WTC11 (cell line): ENCODE measurements around the gene MROH2B.

ENCODE experiments used
- E2F4 ChIP-seq: sonication (generic); formaldehyde crosslinking; IDR thresholded peaks from 2 replicates; pipeline ENCODE4 v1.8.1; 2022; ENCODE audit warnings: low read depth, mild to moderate bottlenecking, moderate library complexity, missing genetic modification reagents, borderline replicate concordance
- USF2 ChIP-seq: sonication (generic); formaldehyde crosslinking; IDR thresholded peaks from 2 replicates; pipeline ENCODE4 v1.8.1; 2023; ENCODE audit warnings: mild to moderate bottlenecking, missing genetic modification reagents, moderate library complexity
- ZNF121 ChIP-seq: sonication (generic); formaldehyde crosslinking; IDR thresholded peaks from 2 replicates; pipeline ENCODE4 v1.8.0; 2023; ENCODE audit warnings: missing genetic modification reagents
- TF ChIP-seq, protein P1 (sequence below): fragments of 200-600 bp; IDR thresholded peaks from 2 replicates; pipeline ENCODE4 v1.8.0; 2022; ENCODE audit warnings: antibody characterized with exemption
- TF ChIP-seq, protein P2 (sequence below): sonication (generic); formaldehyde crosslinking; IDR thresholded peaks from 2 replicates; pipeline ENCODE4 v1.8.1; 2022; ENCODE audit warnings: mild to moderate bottlenecking, moderate library complexity, missing genetic modification reagents

- TF ChIP-seq ZNF121 (CRISPR knock-in tag) = no peak
- no peak for TF ChIP-seq USF2 (CRISPR knock-in tag)
- TF ChIP-seq, protein P1, sequence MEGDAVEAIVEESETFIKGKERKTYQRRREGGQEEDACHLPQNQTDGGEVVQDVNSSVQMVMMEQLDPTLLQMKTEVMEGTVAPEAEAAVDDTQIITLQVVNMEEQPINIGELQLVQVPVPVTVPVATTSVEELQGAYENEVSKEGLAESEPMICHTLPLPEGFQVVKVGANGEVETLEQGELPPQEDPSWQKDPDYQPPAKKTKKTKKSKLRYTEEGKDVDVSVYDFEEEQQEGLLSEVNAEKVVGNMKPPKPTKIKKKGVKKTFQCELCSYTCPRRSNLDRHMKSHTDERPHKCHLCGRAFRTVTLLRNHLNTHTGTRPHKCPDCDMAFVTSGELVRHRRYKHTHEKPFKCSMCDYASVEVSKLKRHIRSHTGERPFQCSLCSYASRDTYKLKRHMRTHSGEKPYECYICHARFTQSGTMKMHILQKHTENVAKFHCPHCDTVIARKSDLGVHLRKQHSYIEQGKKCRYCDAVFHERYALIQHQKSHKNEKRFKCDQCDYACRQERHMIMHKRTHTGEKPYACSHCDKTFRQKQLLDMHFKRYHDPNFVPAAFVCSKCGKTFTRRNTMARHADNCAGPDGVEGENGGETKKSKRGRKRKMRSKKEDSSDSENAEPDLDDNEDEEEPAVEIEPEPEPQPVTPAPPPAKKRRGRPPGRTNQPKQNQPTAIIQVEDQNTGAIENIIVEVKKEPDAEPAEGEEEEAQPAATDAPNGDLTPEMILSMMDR = no peak
- TF ChIP-seq, protein P2, sequence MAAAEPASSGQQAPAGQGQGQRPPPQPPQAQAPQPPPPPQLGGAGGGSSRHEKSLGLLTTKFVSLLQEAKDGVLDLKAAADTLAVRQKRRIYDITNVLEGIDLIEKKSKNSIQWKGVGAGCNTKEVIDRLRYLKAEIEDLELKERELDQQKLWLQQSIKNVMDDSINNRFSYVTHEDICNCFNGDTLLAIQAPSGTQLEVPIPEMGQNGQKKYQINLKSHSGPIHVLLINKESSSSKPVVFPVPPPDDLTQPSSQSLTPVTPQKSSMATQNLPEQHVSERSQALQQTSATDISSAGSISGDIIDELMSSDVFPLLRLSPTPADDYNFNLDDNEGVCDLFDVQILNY = no peak
- TF ChIP-seq E2F4 = no peak
These were observed 111.1 kb downstream of the MROH2B start for GRCh38 chr5:40960037-40960436.
